HepG2 (cell line): ENCODE measurements around the gene SMPD3. TPM values are rescaled to one million over a fixed set of nuclear protein-coding genes. Genes with fewer than 3 reads are reported as not detected.

Experiments
- ATAC-seq: fragments of 200-7000 bp; cut with Tn5 transposase; 3 replicates; pipeline ENCODE4 v1.9.1; 2020; ENCODE audit warnings: mild to moderate bottlenecking, moderate library complexity
- BruUV-seq: library from RNA; stranded (reverse); fragments of 400-500 nt; replicated peaks from 2 replicates; lab custom pipeline; 2021; lab: Mats Ljungman, UMichigan
- CTCF ChIA-PET: fragments of 300-600 bp; formaldehyde crosslinking; extraction: SDS; loops from one replicate; lab custom pipeline; 2021; ENCODE audit warnings: low total read pairs, inconsistent platforms, low intra/inter-chr PET ratio; lab: Yijun Ruan, JAX
- POLR2A ChIA-PET: fragments of 350-600 bp; sonication (Branson Sonifier 250); formaldehyde crosslinking; loops from one replicate; lab custom pipeline; 2020; ENCODE audit warnings: antibody characterized with exemption, inconsistent platforms; lab: Yijun Ruan, JAX
- DNase-seq: peaks from one replicate; pipeline ENCODE4 v3.0.0-alpha.2; 2015; ENCODE audit warnings: low spot score
- FAIRE-seq: peaks from 3 replicates; lab custom pipeline; 2011; peaks lifted over from hg19 to GRCh38; lab: Jason Lieb, UNC
- H2AFZ ChIP-seq: one replicate; pipeline ENCODE4 v1.6.1; 2011; ENCODE audit warnings: low read length, inconsistent platforms
- H3K27ac ChIP-seq: fragments of 300-600 bp; 3 replicates; pipeline ENCODE4 v1.8.0; 2011; ENCODE audit warnings: mixed run types, mild to moderate bottlenecking, mixed read lengths, low read length, inconsistent platforms; ENCODE audit not compliant: insufficient read depth; ENCODE audit errors: extremely low read length
- H3K27me3 ChIP-seq, 2 experiments: fragments of 200-600 bp in 1 of 2; 2 replicates in 1 of 2; 3 replicates in 1 of 2; pipeline versions ENCODE4 v1.6.0 to v1.8.0; 2011; ENCODE audit warnings: low read length in 2 of 2, mild to moderate bottlenecking in 2 of 2, moderate library complexity in 2 of 2, inconsistent platforms in 1 of 2; ENCODE audit not compliant: insufficient read depth in 2 of 2, control insufficient read depth in 1 of 2
- H3K36me3 ChIP-seq, 2 experiments: fragments of 200-600 bp in 1 of 2; replicated peaks in 1 of 2; 2 replicates in 1 of 2; 3 replicates in 1 of 2; pipeline versions ENCODE4 v1.5.1 to v1.8.0; 2011; ENCODE audit warnings: low read length in 2 of 2, inconsistent platforms in 1 of 2; ENCODE audit not compliant: insufficient read depth in 2 of 2, control insufficient read depth in 1 of 2
- H3K4me1 ChIP-seq: 2 replicates; pipeline ENCODE4 v1.5.1; 2012; ENCODE audit warnings: low read length, inconsistent platforms; ENCODE audit not compliant: insufficient read depth
- H3K4me2 ChIP-seq: 2 replicates; pipeline ENCODE4 v1.6.0; 2011; ENCODE audit warnings: low read depth, low read length, inconsistent platforms
- H3K4me3 ChIP-seq, 3 experiments: fragments of 200-600 bp in 1 of 3; sonication (generic), shearing (Covaris generic) in 1 of 3; replicated peaks in 1 of 3; 2 replicates each; pipeline ENCODE4 v1.5.1; 2011 to 2016; ENCODE audit warnings: low read length in 3 of 3, inconsistent platforms in 2 of 3, low read depth in 2 of 3, mild to moderate bottlenecking in 2 of 3, control low read depth in 1 of 3, mixed read lengths in 1 of 3; ENCODE audit not compliant: insufficient read depth in 1 of 3
- H3K79me2 ChIP-seq: one replicate; pipeline ENCODE4 v1.6.1; 2011; ENCODE audit warnings: low read length, inconsistent platforms; ENCODE audit not compliant: insufficient read depth
- H3K9ac ChIP-seq: 2 replicates; pipeline ENCODE4 v1.6.0; 2011; ENCODE audit warnings: mild to moderate bottlenecking, low read depth, low read length, inconsistent platforms; ENCODE audit not compliant: insufficient read depth
- H3K9me3 ChIP-seq: 2 replicates; pipeline ENCODE4 v1.5.1; 2012; ENCODE audit warnings: mild to moderate bottlenecking, low read length
- H4K20me1 ChIP-seq: 2 replicates; pipeline ENCODE4 v1.6.0; 2011; ENCODE audit warnings: inconsistent platforms, mild to moderate bottlenecking, low read length, moderate library complexity; ENCODE audit not compliant: insufficient read depth
- CEBPG ChIP-seq: IDR thresholded peaks from 2 replicates; pipeline ENCODE4 v1.6.1; 2016
- CSRNP2 ChIP-seq: sonication (generic); formaldehyde crosslinking; conservative IDR thresholded peaks from 2 replicates; pipeline ENCODE4 v1.8.0; 2022; ENCODE audit warnings: low read depth, missing genetic modification reagents
- FOXP1 ChIP-seq, 2 experiments: fragments of 450-650 bp in 1 of 2; IDR thresholded peaks; 2 replicates each; pipeline ENCODE4 v1.6.1; 2017 to 2018; ENCODE audit warnings: antibody characterized with exemption in 1 of 2
- GABPB1 ChIP-seq: IDR thresholded peaks from 2 replicates; pipeline ENCODE4 v1.6.1; 2016; ENCODE audit warnings: mild to moderate bottlenecking, missing genetic modification reagents, moderate library complexity, missing compliant biosample characterization
- HDAC2 ChIP-seq: sonication (generic); formaldehyde crosslinking; IDR thresholded peaks from 2 replicates; pipeline ENCODE4 v1.4.0; 2020; ENCODE audit warnings: missing genetic modification reagents
- HOXD1 ChIP-seq: sonication (generic); formaldehyde crosslinking; IDR thresholded peaks from 2 replicates; pipeline ENCODE4 v1.5.0; 2020; ENCODE audit warnings: missing genetic modification reagents
- ISX ChIP-seq: sonication (generic); formaldehyde crosslinking; conservative IDR thresholded peaks from 2 replicates; pipeline ENCODE4 v1.5.0; 2020; ENCODE audit warnings: missing genetic modification reagents
- KLF16 ChIP-seq, 2 experiments: sonication (generic) in 1 of 2; formaldehyde crosslinking in 1 of 2; IDR thresholded peaks; 2 replicates each; pipeline versions ENCODE4 v1.6.1 to v1.8.0; 2016 to 2023; ENCODE audit warnings: missing genetic modification reagents in 2 of 2, missing compliant biosample characterization in 1 of 2
- MYNN ChIP-seq: sonication (generic); formaldehyde crosslinking; IDR thresholded peaks from 2 replicates; pipeline ENCODE4 v1.4.0; 2020; ENCODE audit warnings: mild to moderate bottlenecking, low read depth, missing genetic modification reagents
- PHB2 ChIP-seq: fragments of 450-650 bp; IDR thresholded peaks from 2 replicates; pipeline ENCODE4 v1.6.1; 2018; ENCODE audit not compliant: partially characterized antibody
- PHF8 ChIP-seq: sonication (generic); formaldehyde crosslinking; IDR thresholded peaks from 2 replicates; pipeline ENCODE4 v1.5.0; 2020; ENCODE audit warnings: missing genetic modification reagents
- RBM39 ChIP-seq: fragments of 200-400 bp; formaldehyde crosslinking; IDR thresholded peaks from one replicate; pipeline ENCODE4 v1.6.1; 2018; ENCODE audit warnings: antibody characterized with exemption, mild to moderate bottlenecking, low read depth, low read length; ENCODE audit not compliant: poor library complexity, severe bottlenecking
- SMARCE1 ChIP-seq: fragments of 450-650 bp; IDR thresholded peaks from 2 replicates; pipeline ENCODE4 v1.6.1; 2017; ENCODE audit warnings: borderline replicate concordance
- ZMYM4 ChIP-seq: sonication (generic); formaldehyde crosslinking; IDR thresholded peaks from 2 replicates; pipeline ENCODE4 v1.8.1; 2023; ENCODE audit warnings: mild to moderate bottlenecking, missing genetic modification reagents
- ZNF160 ChIP-seq: sonication (generic); formaldehyde crosslinking; IDR thresholded peaks from 2 replicates; pipeline ENCODE4 v1.8.0; 2022; ENCODE audit warnings: mild to moderate bottlenecking, inconsistent platforms, missing genetic modification reagents
- ZNF180 ChIP-seq: sonication (generic); formaldehyde crosslinking; IDR thresholded peaks from 2 replicates; pipeline ENCODE4 v1.4.0; 2020; ENCODE audit warnings: low read depth, missing genetic modification reagents, borderline replicate concordance
- ZNF296 ChIP-seq: sonication (generic); formaldehyde crosslinking; conservative IDR thresholded peaks from 2 replicates; pipeline ENCODE4 v1.5.0; 2020; ENCODE audit warnings: mild to moderate bottlenecking, missing genetic modification reagents
- ZNF574 ChIP-seq: sonication (generic); formaldehyde crosslinking; IDR thresholded peaks from 2 replicates; pipeline ENCODE4 v1.4.0; 2020; ENCODE audit warnings: missing genetic modification reagents
- WGBS: methylation state at CpG from one replicate; pipeline ENCODE4 v1.1.6; 2017; ENCODE audit warnings: low lambda C conversion rate; 5-methylcytosine and 5-hydroxymethylcytosine counted together
- in situ Hi-C: cut with HindIII; loops from 2 replicates; pipeline ENCODE4 v1.10.0; 2017; ENCODE audit warnings: low pct_unique_long_range_greater_than_20kb; ENCODE audit not compliant: extremely low pct_ligation_motif_present
- intact Hi-C: fragments of 100-400 bp; cut with micrococcal nuclease; formaldehyde crosslinking; loops from one replicate; pipeline ENCODE4 v1.10.0; 2022; ENCODE audit not compliant: unreplicated experiment
- polyA plus RNA-seq, 8 experiments: library from polyadenylated mRNA; depleted of rRNA in 3 of 8; stranded (reverse) in 7 of 8; unstranded in 1 of 8; fragments of >200 nt; fragmentation: Illumina TruSeq in 4 of 8; extraction: Trizol in 4 of 8; gene quantifications; 2 replicates each; pipeline versions ENCODE4 v1.2.1 to v1.2.3, GENCODE V29; 2011 to 2016; ENCODE audit warnings: low read depth in 4 of 8, missing spikeins in 1 of 8, mixed read lengths in 1 of 8; ENCODE audit not compliant: insufficient read depth in 1 of 8
- total RNA-seq, 5 experiments: library from RNA; depleted of rRNA; stranded (reverse); fragments of >200 nt; fragmentation: Illumina TruSeq; extraction: Trizol; gene quantifications; 2 replicates each; pipeline ENCODE4 v1.2.3, GENCODE V29; 2016; ENCODE audit warnings: low read depth in 1 of 5
- TF ChIP-seq, protein P1 (sequence below): sonication (generic); formaldehyde crosslinking; IDR thresholded peaks from 2 replicates; pipeline ENCODE4 v1.5.0; 2020; ENCODE audit warnings: missing genetic modification reagents

The SMPD3 gene
- total and polyA plus RNA-seq, 2 of the 13 experiments (the other 11 are each of a cell fraction or from before 2014, with no cell fraction given), result 0.07 to 0.32 TPM

DNA sequence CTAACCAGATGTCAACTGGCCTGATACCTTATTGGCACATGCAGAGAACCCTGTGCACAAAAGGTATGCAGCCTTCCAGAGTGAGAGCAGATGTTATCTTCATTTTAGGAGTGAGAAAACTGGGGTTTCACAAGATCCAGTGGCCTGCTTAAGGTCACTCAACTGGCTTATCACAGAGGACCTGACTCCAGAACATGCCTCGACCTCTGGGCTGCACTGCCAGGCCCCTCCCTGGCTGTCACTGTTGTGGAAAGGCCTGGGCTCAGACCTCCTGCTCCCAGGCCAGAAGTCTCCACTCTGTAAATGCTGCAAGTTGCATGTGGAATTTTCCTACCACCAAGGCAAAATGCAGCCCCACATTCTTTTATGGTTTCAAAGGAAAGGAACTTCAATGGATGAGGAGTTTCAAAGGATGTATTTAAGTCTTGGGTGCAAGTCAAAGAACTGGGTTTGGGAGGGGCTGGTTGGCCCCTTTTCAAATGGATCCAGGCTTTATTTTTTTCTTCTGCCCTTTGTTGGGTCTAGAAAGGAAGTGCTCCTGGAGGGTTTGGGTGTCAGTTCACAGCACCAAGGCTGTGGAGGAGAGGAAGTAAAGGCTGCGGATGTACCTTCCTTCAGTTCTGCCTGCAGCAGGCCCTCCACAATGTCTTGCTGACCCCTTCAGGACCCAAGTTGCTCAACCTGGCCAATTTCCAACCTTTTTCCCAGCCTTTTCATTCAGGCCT is 30.4 kb upstream of the SMPD3 start (continued):
- TF ChIP-seq GABPB1 (CRISPR knock-in tag) (no peak), PHF8 (CRISPR knock-in tag) (no peak), ZNF296 (CRISPR knock-in tag) (no peak)

GRCh38 chr16:68475071-68475470 is 26.8 kb upstream of the SMPD3 start:
- Histone ChIP-seq H3K27me3 (peaks cover 2 to 12% of the 10 kb centered on the region in 2 experiments; a peak in 3 of 5 replicates), H2AFZ (no peak overlapping the region), H4K20me1 (no peaks in the 10 kb centered on the region), H3K4me2 (no peak overlapping the region), H3K27ac (no peak overlapping the region), H3K9me3 (no peaks in the 10 kb centered on the region), H3K9ac (no peak overlapping the region), H3K36me3 (no peaks in the 10 kb centered on the region), H3K4me1 (peaks cover 6% of the 10 kb centered on the region), H3K79me2 (no peaks in the 10 kb centered on the region), H3K4me3 (no peak overlapping the region)
- ATAC-seq (no peak), FAIRE-seq (no peak), DNase-seq (no peak)
- no TSS peak for BruUV-seq
- POLR2A ChIA-PET, result no interaction called here
- CTCF ChIA-PET, result no interaction called here
- in situ Hi-C loops, result no loop called here
- intact Hi-C loops, result no loop called here
- WGBS, result 30% methylated on average over 2 of the region's 4 CpGs
- no peak for TF ChIP-seq MYNN (CRISPR knock-in tag)
- TF ChIP-seq KLF16 (CRISPR knock-in tag; IDR thresholded peaks at IDR 0.05), result no peak
- TF ChIP-seq ISX (CRISPR knock-in tag), result no peak
- no peak for TF ChIP-seq CSRNP2
- TF ChIP-seq ZMYM4 (CRISPR knock-in tag), result no peak
- TF ChIP-seq HOXD1 (CRISPR knock-in tag), result no peak
- no peak for TF ChIP-seq HDAC2 (CRISPR knock-in tag)
- TF ChIP-seq RBM39, result no peak
- no peak for TF ChIP-seq FOXP1 (IDR thresholded peaks at IDR 0.05)
- TF ChIP-seq FOXP1 (CRISPR knock-in tag; IDR thresholded peaks at IDR 0.05), result no peak
- TF ChIP-seq ZNF180, result no peak
- no peak for TF ChIP-seq CEBPG (CRISPR knock-in tag)
- TF ChIP-seq ZNF574 (CRISPR knock-in tag), result no peak
- TF ChIP-seq, protein P1, sequence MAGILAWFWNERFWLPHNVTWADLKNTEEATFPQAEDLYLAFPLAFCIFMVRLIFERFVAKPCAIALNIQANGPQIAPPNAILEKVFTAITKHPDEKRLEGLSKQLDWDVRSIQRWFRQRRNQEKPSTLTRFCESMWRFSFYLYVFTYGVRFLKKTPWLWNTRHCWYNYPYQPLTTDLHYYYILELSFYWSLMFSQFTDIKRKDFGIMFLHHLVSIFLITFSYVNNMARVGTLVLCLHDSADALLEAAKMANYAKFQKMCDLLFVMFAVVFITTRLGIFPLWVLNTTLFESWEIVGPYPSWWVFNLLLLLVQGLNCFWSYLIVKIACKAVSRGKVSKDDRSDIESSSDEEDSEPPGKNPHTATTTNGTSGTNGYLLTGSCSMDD (CRISPR knock-in tag), result no peak
- no peak for TF ChIP-seq ZNF160 (CRISPR knock-in tag)
- no peak for TF ChIP-seq PHB2
- no peak for TF ChIP-seq SMARCE1
